ENCODE measurements around the gene ZFTA.
"Not testable (repeated sequence)": the region's sequence is repeated elsewhere in the genome, so short reads cannot be mapped to it uniquely, and the experiment has no call there.

Gene ZFTA

GRCh38 chr11:63775191-63775590 is 6.6 kb upstream of the ZFTA start:
- no peak for DNase-seq (ENCODE audit: low read depth in 3 of 3)

- DNase-seq (ENCODE audit: low read depth in 3 of 3), result not testable (repeated sequence)
Observed at GRCh38 chr11:63771741-63772318, 3.3 kb upstream of the ZFTA start.

- DNase-seq (ENCODE audit: low read depth in 3 of 3), result no peak
Observed at GRCh38 chr11:63770763-63771162, 2.2 kb upstream of the ZFTA start.

DNA sequence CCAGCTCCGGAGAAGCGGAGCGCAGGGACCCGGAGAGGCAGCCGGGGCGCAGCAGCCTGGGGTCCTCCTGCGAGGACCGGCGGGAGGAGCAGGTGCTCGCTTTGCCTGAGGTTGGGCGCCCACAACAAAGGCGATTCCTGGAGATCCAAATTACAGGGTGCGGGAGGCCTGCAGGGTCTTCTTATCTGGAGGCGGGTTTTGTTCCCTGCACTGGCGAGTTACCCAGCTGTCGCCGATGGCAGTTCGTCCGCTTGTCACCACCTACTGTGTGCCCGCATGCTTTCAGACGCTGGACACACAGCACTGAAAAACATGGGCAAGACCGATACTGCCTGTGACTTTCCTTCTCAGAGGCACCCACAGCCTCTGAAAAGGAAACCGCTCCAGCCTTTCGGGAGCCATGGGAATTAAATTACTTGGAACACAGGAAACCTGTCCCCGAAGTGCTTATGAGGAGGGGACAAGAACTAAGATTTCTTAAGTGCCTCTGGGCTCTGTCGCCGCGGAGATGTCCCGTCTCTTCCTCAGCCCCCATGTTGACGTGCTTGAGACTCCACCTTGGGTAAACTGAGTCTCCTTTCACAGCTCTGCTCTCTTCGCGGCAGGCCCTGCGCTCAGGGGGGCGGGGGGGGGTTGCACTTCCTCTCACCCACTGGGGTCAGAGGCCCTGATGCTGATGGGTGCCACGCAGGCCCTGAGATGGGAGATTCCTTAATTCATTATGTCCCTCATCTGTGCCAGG is 1.3 kb upstream of the ZFTA start:
- DNase-seq (ENCODE audit: low read depth in 3 of 3), result no peak

- DNase-seq (ENCODE audit: low read depth in 3 of 3), result peak in 1 of 3 experiments; percentile 32
Observed at GRCh38 chr11:63769042-63769713, 603 bp upstream of the ZFTA start.

DNA sequence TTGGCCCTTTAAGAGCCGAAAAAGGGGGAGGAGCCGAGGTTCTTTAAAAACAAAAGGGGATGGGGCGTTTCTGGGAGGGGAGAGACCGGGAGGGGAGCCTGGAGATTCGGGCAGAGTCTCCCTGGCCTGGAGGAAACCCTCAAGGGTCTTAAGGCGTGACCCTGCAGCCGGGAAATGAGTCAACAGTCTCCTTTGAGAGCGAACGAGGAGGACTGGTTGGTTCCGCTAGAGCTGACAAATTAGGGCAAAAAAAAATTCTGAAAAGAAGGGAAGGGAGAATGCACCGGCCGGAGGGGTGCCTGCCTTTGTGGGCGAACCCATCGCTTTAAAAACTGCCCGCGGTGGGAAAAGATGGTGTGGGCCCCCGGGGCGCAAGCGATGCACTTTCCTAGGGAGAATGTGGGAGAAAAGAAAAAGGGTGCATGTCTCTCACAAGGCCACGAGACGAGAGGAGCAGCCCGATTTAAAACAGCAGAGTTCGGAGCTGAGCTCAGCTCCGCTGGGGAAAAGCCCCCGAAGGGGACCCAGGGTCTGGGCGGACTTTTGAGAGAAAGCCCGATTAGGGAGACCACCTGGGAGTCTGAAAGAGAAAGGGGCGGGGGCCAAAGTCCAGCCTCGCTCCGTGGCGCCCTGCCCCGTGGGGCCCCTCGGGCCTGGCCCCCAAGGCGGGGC is 874 bp downstream of the ZFTA start:
- DNase-seq (ENCODE audit: low read depth in 3 of 3), result peak in 2 of 3 experiments; percentile 12 to 30

DNA sequence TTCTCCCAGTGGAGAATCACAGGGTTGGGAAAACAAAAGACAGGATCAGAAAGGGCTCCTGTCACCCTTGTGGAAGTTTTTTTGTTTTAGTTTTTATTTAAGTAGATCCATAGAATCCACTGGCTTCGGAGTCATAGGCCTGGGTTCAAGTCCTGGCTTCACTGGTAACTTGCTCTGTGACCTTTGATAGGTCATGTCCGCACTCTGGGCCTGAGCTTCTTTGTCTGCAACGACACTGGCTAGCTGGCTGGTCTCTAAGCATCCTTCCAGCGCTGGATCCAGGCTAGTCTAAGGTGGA is 1.4 kb downstream of the ZFTA start:
- DNase-seq (ENCODE audit: low read depth in 3 of 3), result no peak

DNA sequence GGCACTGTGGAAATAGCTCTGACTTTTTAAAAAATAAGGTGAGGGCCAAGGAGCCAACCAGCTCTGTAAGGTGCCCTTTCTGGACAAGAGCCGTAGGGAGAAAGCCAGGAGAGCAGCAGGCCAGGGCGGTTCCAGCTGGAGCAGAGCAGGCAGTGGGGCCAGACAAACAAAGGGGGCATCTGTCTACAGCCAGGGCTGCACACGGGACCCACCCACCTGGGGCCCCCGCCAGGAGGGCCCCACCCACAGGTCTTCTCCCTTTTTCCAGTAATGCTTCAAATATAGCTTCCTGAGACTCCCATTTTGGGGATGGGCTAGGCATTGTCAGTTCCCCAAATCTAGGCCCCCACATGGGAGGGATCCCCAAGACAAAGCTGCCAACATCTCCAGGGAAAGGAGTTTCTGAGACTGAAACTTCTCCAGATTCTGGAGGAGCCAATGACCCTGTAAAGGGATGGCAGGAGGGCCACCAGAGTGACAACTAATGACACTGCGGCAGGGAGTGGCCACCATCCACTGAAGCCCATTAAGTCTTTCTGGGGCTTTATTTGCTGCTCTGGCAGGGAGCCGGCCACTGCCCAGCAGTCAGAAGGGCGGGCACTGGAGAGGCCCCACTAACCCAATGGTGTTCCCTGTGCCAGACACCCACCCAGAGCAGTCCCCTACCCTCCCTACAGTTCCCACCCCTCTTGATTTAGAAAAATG is 1.9 kb downstream of the ZFTA start:
- DNase-seq (ENCODE audit: low read depth in 3 of 3), result no peak

DNA sequence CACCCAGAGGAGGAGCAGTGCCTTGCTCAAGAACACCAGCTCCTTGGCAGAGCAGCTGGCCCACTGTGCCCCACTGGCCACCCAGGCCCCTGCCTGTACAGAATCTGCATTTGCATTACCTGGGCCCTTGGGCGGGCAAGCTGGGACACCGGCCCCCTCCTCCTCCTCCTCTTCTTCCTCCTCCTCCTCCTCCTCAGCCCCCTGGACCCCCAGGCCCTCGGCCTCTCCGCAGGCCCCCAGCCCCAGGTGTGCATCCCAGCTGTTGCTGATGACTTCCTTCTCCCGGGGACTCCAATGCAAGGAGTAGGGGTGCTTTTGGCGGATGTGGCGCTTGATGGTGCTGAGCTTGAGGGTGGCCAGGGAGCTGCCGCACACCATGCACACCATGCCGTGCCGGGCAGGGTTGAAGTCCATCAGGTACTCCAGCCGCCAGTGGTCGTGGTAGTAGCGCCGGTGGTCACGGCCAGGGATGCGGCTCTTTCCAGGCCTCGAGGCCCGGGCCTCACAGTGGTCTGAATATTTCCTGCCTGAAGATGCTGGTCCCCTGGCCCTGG is 2.8 kb downstream of the ZFTA start:
- no peak for DNase-seq (ENCODE audit: low read depth in 3 of 3)

GRCh38 chr11:63764679-63765647 is 3.6 kb downstream of the ZFTA start:
- no peak for DNase-seq (ENCODE audit: low read depth in 3 of 3)

- no peak for DNase-seq (ENCODE audit: low read depth in 3 of 3)
Observed at GRCh38 chr11:63764340-63764678, 4.3 kb downstream of the ZFTA start.

DNA sequence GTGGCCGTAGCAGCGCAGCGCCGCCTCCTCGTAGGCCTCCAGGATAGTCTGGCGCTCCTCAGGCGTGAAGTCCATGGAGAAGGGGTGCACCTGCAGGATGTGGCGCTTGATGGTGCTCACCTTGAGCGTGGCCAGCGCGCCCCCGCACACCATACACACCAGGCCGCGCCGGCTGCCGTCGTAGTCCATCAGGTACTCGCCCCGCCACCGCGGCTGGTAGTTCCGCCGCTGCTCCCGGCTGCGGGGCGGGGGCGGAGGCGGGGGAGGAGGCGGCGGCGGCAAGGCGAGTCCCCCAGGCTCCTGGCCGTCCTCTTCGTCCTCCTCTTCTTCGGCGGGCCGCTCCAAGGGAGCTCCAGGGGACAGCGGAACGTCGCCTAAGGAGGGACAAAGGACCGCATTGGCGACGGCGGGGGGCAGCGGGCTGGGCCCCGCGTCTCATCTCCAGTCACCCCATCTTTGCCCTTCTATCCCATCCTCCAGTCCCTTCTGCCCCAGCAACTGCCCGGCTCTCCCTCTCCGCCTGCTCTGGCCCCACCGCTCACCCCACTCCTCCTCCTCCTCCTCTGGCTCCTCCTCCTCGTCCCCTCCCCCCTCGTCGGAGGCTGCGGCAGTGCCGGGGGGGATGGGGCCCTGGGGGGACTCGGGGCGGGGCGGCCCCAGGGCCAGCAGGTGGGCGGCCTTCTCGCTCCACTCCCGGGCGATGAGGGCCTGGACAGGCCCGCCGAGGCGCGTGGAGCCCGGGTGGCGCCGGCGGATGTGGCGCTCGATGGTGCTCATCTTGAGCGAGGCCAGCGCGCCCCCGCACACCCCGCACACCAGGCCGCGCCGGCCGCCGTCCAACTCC is 4.9 kb downstream of the ZFTA start:
- no peak for DNase-seq (ENCODE audit: low read depth in 3 of 3)

DNA sequence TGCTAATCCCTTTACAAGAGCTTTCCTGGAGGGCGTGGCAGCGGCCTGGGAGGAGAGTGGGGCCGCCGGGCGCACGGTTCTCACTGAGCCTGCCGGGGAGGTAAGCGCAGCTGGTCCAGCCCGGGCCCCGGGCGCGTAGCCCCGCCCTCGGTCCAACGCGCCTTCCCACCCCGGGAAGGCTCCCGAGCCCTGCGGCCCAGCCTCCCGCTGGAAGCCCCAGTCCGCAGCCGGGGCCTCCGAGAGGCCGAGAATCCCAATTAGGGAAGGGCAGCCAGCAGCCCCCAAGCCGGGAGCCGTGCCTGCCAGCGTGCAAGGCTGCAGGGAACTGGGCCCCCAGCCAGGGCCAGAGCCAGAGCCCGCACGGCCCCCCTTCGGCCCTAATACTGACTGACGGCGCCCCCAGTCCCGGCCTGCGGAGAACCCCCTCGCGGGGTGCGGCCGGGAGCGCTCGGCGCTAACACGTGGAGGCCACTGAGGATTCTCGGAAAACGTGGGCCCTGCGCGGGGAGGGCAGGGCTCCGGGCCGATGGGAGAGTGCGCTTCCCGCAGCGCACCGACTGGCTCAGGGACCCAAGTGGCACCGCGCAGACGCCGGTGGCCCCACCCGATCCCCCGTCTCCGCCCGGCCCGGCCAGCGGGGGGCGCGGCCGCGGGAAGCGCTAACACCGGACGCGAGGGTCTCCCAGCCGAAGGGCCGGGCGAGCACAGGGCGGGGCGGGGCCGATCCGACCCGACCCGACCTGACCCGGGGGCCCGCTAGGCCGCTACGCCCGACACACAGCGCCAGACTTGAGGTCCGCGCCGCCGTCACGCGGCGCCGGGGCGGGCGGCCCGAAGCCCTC is 5.7 kb downstream of the ZFTA start:
- no peak for DNase-seq (ENCODE audit: low read depth in 3 of 3)

GRCh38 chr11:63761931-63762653 is 6.5 kb downstream of the ZFTA start:
- DNase-seq (ENCODE audit: low read depth in 3 of 3), result no peak

DNA sequence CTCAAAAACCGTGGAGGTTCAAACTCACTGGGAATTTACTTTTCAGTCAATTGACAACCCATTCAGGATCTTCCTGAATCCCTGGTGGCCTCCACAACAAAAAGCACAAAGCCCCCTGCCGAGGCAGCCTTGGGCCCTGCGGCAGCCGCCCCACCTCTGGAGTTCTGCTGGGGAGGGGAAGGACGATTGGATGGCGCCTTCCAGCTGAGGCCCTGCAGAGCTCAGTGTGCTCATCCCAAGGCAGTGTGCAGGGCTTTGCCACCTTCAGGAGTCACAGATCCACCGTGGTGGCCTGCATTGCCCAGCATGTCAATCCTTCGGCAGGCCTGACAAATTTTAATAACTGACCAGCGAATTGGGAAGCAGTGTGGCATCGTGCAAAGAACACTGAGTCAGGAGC is 7.4 kb downstream of the ZFTA start:
- DNase-seq (ENCODE audit: low read depth in 3 of 3), result no peak

- no peak for DNase-seq (ENCODE audit: low read depth in 3 of 3)
Observed at GRCh38 chr11:63760487-63761079, 8.0 kb downstream of the ZFTA start.

DNA sequence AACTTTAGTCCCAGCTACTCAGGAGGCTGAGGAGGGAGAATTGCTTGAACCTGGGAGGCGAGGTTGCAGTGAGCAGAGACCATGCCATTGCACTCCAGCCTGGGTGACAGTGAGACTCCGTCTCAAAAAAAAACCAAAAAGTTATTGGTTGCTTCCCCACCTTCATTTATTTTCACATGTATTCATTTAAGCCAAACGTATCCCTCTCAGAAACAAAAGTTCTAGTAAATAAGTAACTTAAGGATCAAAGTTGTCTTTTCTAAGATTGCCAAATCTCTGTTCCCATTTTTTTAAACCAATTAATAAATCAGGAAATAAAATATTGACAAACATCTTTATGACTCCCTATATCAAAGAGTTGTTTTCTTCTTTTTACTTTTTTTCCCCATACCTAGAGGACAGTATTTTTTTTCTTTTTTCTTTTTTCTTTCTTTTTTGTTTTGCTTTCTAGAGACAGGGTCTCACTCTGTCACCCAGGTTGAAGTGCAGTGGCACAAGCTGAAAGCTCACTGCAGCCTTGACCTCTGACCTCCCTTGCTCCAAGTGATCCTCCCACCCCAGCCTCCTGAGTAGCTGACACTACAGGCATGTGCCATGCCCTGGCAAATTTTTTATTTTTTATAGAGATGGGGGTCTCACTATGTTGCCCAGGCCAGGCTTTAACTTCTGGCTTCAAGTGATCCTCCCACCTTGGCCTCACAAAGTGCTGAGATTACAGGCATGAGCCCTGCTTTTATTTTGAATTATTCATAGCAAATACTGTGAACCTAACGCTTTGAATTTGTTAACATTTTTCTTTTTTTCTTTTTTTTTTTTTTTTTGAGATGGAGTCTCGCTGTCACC is 11.4 kb downstream of the ZFTA start:
- DNase-seq (ENCODE audit: low read depth in 3 of 3), result no peak

Data from stimulated activated CD4-positive, alpha-beta T cell treated with anti-CD3 and anti-CD28 coated beads, TNF-alpha, amount 100 ng/mL, for 24 hours (primary cell).